Heart left ventricle (tissue), 16 donors: ENCODE results near the gene TMEM11. TPM values are rescaled to one million over a fixed set of nuclear protein-coding genes. Genes with fewer than 3 reads are reported as not detected.

Source experiments
- ATAC-seq, 4 donors: fragments of 200-7000 bp; cut with Tn5 transposase; one replicate each; pipeline ENCODE4 v1.9.1; 2020 to 2022; ENCODE audit warnings: moderate library complexity in 4 of 4, mild to moderate bottlenecking in 3 of 4, moderate number of reproducible peaks in 1 of 4
- DNase-seq, 5 donors: peaks; one replicate each; pipeline ENCODE4 v3.0.0-alpha.2; 2020
- H3K27ac ChIP-seq, 12 donors: fragments of 200-600 bp; sonication (generic) in 4 of 12; one replicate each; pipeline versions ENCODE4 v1.5.0 to v1.8.0; 2016 to 2022; ENCODE audit warnings: mild to moderate bottlenecking in 2 of 12
- H3K27me3 ChIP-seq, 9 donors: fragments of 200-600 bp; sonication (generic) in 2 of 9; one replicate each; pipeline versions ENCODE4 v1.5.1 to v1.8.0; 2016 to 2022; ENCODE audit warnings: mild to moderate bottlenecking in 3 of 9
- H3K36me3 ChIP-seq, 9 donors: fragments of 200-600 bp; sonication (generic) in 2 of 9; one replicate each; pipeline versions ENCODE4 v1.5.0 to v1.8.0; 2018 to 2022; ENCODE audit warnings: mild to moderate bottlenecking in 2 of 9
- H3K4me1 ChIP-seq, 12 donors: fragments of 200-600 bp; sonication (generic) in 4 of 12; one replicate each; pipeline versions ENCODE4 v1.5.0 to v1.8.0; 2016 to 2022; ENCODE audit warnings: mild to moderate bottlenecking in 3 of 12
- H3K4me3 ChIP-seq, 12 donors: fragments of 200-600 bp; sonication (generic) in 4 of 12; one replicate each; pipeline versions ENCODE4 v1.5.0 to v1.8.0; 2017 to 2022; ENCODE audit warnings: mild to moderate bottlenecking in 9 of 12, moderate library complexity in 4 of 12
- H3K9me3 ChIP-seq, 12 donors: fragments of 200-600 bp; sonication (generic) in 4 of 12; one replicate each; pipeline versions ENCODE4 v1.5.0 to v1.8.0; 2016 to 2022; ENCODE audit warnings: mild to moderate bottlenecking in 1 of 12
- POLR2A ChIP-seq, 2 donors: fragments of 450-650 bp; IDR thresholded peaks; one replicate each; pipeline ENCODE4 v1.6.1; 2017; ENCODE audit warnings: antibody characterized with exemption in 2 of 2, mild to moderate bottlenecking in 2 of 2, moderate library complexity in 2 of 2
- WGBS, 4 donors: extraction: QIAGEN DNeasy Blood & Tissue Kit in 2 of 4; methylation state at CpG; one replicate each; pipeline versions ENCODE4 v1.1.5 to v1.1.7; 2013 to 2018; 5-methylcytosine and 5-hydroxymethylcytosine counted together
- intact Hi-C, 10 donors: fragments of 100-400 bp; cut with DNase I; formaldehyde crosslinking; loops; one replicate each; pipeline versions ENCODE4 v1.11.1 to v1.14.2; 2022
- polyA plus RNA-seq, 2 donors: library from polyadenylated mRNA; stranded (reverse); fragments of 200-250 nt; gene quantifications; one replicate each; pipeline ENCODE4 v1.2.3, GENCODE V29; 2013
- total RNA-seq, 9 donors: library from RNA; depleted of rRNA in 2 of 9; stranded (reverse); fragments of >200 nt in 2 of 9; fragmentation: NEBNext Ultra II Directional in 3 of 9; extraction: Animal tissue kit (Norgen Biotek cat#: 25700) in 3 of 9; gene quantifications; one replicate each; pipeline versions ENCODE4 v1.1.0 to v1.2.4, GENCODE V29; 2016 to 2023
- TF ChIP-seq, protein P1 (sequence below), 12 donors: fragments of 200-600 bp; sonication (generic) in 4 of 12; IDR thresholded peaks; one replicate each; pipeline versions ENCODE4 v1.5.0 to v1.8.0; 2018 to 2022; ENCODE audit warnings: antibody characterized with exemption in 12 of 12, mild to moderate bottlenecking in 5 of 12
- donor health status: ischemic (EF 13 %, LVEDD 7.1; RV severe dilation, severe dysfunction).
- donor health status: healthy with polysubstance abuse.
- donor health status: DM: no; HTN: yes; CAD: no.
- donor health status: DM: no; HTN: no; CAD: no.
- donor health status: ischemic (EF 25% LVEDD 6.9; RV normal size, moderate dysfunction).
- donor health status: ischemic (EF 25% LVEDD 5.7; RV mildly dilated, moderate dysfunction).
- donor health status: healthy.
- donor health status: DM: yes; HTN: yes; CAD: no.
- donor health status: ischemic (EF 35%, LVEDD 5.7; RV mildly dilated, moderate dysfunction).
- donor health status: nonischemic (EF 11% LVEDD 7.7; RV severe dilation, severe dysfunction).
- donor health status: DM: yes; HTN: yes; CAD: no.
- donor health status: PGD.
- donor health status: ischemic (EF 29% LVEDD 5.4; RV normal size, mild dysfunction).
- donor health status: nonischemic (EF 23%, LVEDD 6.1; RV moderate dilation, normal function).

Gene TMEM11
- total and polyA plus RNA-seq, 11 donors: 23.2 to 59.7 (median 33.0) TPM

DNA sequence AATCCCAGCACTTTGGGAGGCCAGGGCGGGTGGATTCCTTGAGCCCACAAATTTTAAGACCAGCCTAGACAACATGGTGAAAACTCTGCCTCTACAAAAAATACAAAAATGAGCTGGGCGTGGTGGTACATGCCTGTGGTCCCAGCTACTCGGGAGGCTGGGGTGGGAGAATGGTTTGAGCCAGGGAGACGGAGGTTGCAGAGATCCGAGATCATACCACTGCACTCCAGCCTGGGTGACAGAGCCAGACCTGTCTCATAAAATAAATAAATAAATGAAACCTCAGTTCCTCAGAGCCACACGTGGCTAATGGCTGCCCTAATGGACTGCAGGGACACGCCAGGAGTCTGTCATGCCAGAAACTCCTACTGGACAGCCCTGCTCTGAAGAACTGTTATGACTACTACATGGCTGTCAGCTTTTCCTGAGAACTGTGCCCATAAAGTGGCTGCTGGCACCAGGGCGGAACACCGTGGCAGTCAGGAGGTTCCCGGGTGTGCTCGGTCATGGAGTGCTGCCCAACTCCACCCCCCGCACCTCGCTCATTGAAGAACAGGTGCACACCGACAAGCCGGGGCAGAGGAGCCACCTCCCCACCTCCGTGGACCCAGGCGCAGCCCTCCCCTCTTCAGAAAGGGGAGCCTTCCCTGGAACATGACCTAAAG, 4.3 kb downstream of the TMEM11 start:
- ATAC-seq: peak; percentile 14 to 45 (median 32)
- Histone ChIP-seq H3K9me3 (no peaks in the 10 kb centered on the region), H3K27ac (peak overlapping the region in 10 of 12 donors; percentile 11 to 71 (median 44)), H3K36me3 (peaks cover 0 to 55% (median 18%) of the 10 kb centered on the region in 9 donors), H3K27me3 (no peaks in the 10 kb centered on the region), H3K4me1 (peaks cover 9 to 85% (median 55%) of the 10 kb centered on the region in 12 donors), H3K4me3 (no peak overlapping the region)
- DNase-seq: peak in 3 of 5 donors; percentile 41 to 79 (median 63)
- intact Hi-C loops: loop anchor here in 8 of 10 donors (5.0 to 10.0 kb wide), 6 partner anchors 37 to 167 kb away; partner anchors contain the start of genes DHRS7B (in 7 of the 8), NATD1 (in 2 of the 8) and USP22 (in 1 of the 8)
- 52 to 67% (median 61%) methylated on average over 17 of the region's 17 CpGs for WGBS, 4 donors
- TF ChIP-seq POLR2A (IDR thresholded peaks at IDR 0.05): no peak
- TF ChIP-seq, protein P1, sequence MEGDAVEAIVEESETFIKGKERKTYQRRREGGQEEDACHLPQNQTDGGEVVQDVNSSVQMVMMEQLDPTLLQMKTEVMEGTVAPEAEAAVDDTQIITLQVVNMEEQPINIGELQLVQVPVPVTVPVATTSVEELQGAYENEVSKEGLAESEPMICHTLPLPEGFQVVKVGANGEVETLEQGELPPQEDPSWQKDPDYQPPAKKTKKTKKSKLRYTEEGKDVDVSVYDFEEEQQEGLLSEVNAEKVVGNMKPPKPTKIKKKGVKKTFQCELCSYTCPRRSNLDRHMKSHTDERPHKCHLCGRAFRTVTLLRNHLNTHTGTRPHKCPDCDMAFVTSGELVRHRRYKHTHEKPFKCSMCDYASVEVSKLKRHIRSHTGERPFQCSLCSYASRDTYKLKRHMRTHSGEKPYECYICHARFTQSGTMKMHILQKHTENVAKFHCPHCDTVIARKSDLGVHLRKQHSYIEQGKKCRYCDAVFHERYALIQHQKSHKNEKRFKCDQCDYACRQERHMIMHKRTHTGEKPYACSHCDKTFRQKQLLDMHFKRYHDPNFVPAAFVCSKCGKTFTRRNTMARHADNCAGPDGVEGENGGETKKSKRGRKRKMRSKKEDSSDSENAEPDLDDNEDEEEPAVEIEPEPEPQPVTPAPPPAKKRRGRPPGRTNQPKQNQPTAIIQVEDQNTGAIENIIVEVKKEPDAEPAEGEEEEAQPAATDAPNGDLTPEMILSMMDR (IDR thresholded peaks at IDR 0.05): no peak

DNA sequence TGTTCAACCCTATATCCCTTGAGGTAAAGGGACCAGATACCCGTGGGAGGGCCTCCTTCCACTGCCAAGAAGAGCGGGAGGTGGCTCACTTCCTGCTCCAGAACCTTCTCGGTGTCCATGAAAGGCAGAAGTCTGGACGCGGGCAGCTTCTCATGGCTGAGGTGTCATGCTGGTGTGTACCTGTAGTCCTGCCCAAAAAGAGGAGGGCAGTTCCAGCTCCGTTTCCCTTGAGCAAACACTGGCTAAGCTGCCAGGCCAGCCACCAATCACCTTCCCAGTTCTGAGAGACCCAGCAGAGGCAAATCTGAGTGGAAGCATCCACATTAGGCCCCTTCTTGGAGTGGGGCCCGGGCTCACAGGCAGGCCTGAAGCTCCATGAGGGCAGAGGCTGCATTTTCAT, 5.6 kb downstream of the TMEM11 start:
- H3K4me1 ChIP-seq: peaks cover 9 to 96% (median 56%) of the 10 kb centered on the region in 12 donors
- intact Hi-C loops: no loop called here
- TF ChIP-seq, protein P1 (IDR thresholded peaks at IDR 0.05): no peak
- TF ChIP-seq POLR2A (IDR thresholded peaks at IDR 0.05): no peak
- H3K27ac ChIP-seq: peak overlapping the region in 4 of 12 donors; percentile 2 to 71 (median 50)
- H3K4me3 ChIP-seq: no peak overlapping the region
- ATAC-seq (no peak), DNase-seq (no peak)
- peaks cover 0 to 58% (median 18%) of the 10 kb centered on the region in 9 donors for H3K36me3 ChIP-seq
- no peaks in the 10 kb centered on the region for H3K27me3 ChIP-seq
- 51 to 74% (median 65%) methylated on average over 6 to 7 of the region's 7 CpGs for WGBS, 4 donors
- no peaks in the 10 kb centered on the region for H3K9me3 ChIP-seq

DNA sequence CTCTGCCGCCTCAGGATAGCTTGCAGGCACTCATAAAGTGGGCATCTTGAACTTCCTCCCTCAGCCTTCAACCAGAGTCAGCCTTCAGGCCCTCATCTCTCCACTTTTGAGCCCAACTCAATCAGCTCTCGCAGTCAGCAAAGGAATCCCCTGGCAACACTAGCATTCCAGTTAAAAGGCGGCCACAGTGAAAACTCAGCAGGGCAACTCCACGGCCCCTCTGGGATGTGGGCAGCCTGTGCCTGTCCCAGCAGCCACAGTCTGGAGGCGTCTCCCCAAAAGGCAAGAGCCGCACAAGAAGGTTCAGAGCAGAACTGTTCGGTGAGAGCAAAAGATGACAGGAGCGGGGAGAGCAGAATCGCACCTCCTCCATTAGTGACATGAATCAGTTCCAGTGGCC, 9.0 kb downstream of the TMEM11 start:
- Histone ChIP-seq H3K9me3 (no peaks in the 10 kb centered on the region), H3K36me3 (peaks cover 0 to 64% (median 13%) of the 10 kb centered on the region in 9 donors), H3K27ac (no peak overlapping the region), H3K4me1 (peaks cover 3 to 96% (median 43%) of the 10 kb centered on the region in 12 donors), H3K4me3 (no peak overlapping the region), H3K27me3 (no peaks in the 10 kb centered on the region)
- WGBS, 4 donors: 70 to 82% (median 80%) methylated on average over 6 to 9 of the region's 9 CpGs
- DNase-seq (no peak), ATAC-seq (no peak)
- intact Hi-C loops: no loop called here
- no peak for TF ChIP-seq POLR2A (IDR thresholded peaks at IDR 0.05)
- TF ChIP-seq, protein P1 (IDR thresholded peaks at IDR 0.05): no peak

DNA sequence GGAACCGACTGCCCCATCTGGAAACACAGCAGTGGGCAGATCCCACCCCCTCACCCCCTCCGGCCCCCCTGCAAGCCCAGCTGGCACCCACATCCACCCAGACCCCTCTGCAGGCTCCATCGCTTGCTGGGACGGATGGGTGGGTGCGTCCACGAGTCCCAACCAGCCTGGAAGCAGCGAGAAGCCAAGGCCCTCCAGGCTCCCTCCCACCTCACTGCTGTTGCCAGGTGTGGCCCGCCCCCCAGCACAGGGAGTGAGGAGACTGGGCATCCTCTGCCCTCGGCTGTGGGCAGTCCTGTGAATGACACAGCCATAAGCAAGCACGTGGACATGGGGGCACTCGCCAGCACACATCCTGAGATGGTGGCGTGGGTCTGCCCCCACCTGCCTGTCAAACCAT, 11.4 kb downstream of the TMEM11 start:
- H3K27me3 ChIP-seq: no peaks in the 10 kb centered on the region
- TF ChIP-seq POLR2A (IDR thresholded peaks at IDR 0.05): no peak
- WGBS, 4 donors: 69 to 88% (median 86%) methylated on average over 1 to 12 of the region's 12 CpGs
- peaks cover 0 to 77% (median 32%) of the 10 kb centered on the region in 12 donors for H3K4me1 ChIP-seq
- ATAC-seq (no peak), DNase-seq (no peak)
- peaks cover 0 to 53% (median 16%) of the 10 kb centered on the region in 9 donors for H3K36me3 ChIP-seq
- intact Hi-C loops: no loop called here
- no peaks in the 10 kb centered on the region for H3K9me3 ChIP-seq
- no peak overlapping the region for H3K4me3 ChIP-seq
- H3K27ac ChIP-seq: no peak overlapping the region
